GM21737 (cell line): ENCODE data around the gene S100A10.

Experiments used
- ATAC-seq: cut with Tn5 transposase; IDR thresholded peaks from one replicate; pipeline ENCODE4 v1.9.1; 2021; ENCODE audit warnings: mild to moderate bottlenecking, moderate library complexity; ENCODE audit not compliant: unreplicated experiment

The S100A10 gene

GRCh38 chr1:151993734-151994496 is at the start of gene S100A10:
Gene S100A10, minus strand, starts transcription at chr1:151993859. Its CDS starts 7,629 bp downstream, at chr1:151986230.
- ATAC-seq: peak; percentile 55

DNA sequence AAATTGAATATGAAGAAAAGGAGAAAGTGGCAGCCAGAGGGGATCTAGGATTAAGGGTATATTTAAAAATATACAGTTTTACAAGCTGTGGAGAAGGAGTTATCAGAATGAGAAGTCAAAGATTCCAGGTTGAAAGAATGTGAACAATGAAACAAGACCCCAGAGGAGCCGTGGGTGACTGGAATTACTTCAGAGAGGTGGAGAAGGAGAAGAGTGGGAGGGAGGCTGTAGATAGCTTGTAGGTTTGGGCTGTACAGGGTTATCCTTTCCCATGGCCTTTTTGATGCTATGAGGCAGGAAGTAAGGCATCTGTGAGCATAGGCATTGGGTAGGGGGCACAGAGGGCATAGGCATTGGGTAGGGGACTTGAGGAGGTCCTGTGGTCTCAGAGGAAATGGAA is 48.4 kb upstream of the S100A10 start:
- ATAC-seq: no peak

GRCh38 chr1:152039886-152040285 is 46.2 kb upstream of the S100A10 start:
- ATAC-seq: no peak

- no peak for ATAC-seq
Measured at GRCh38 chr1:152039461-152039860, 45.8 kb upstream of the S100A10 start.

- no peak for ATAC-seq
Measured at GRCh38 chr1:152038871-152039270, 45.2 kb upstream of the S100A10 start.

DNA sequence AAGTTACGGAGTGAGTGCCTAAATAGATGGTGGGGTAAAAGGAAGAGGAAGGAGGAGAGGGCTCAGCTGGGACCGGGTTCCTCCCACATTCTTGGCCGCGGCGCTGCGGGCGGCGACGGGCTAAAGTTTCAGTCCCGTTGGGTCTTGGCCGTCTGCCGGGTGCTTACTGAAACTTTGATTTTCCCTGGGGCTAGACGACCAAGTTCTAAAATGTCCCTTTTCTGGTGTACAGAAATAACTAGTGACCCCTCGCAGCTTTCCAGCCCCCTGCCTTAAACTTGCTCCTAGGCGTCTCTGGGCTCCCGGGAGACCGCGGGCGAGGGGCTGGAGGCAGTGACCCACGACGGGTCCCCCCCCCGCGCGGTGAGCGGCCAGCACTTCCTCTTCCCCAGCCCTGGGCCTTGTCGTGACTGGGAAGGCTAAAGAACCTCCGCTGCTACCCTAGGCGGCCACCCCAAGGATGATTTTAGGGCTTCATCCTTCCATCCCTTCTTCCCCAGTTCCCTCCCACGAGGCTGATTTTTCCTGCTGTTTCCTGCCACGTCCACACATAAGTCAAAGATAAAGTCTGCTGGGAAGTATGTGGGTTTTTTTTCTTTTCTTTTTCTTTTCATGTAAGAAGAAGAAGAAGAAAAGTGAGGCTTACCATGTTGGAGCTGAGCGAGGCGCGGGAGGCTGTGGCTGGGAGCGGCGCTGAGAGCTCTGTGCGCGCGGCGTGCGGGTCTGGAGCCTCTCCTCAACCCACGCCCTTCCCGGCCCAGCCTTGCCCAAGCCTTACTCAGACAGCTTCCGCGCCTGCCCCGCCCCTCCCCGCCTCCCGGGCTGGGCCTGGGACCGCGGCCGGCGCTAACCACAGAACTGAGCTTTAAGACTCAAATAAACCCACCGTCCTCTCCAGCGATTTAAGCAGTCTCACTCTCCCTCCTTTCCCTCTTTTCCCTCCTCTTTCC is 42.9 kb upstream of the S100A10 start, which contains the start of gene S100A11:
Gene S100A11 (minus strand): TSS at position 738 of the 950 bp plus-strand sequence. CDS start 89 bp downstream, at position 649.
- ATAC-seq: peak; percentile 43

DNA sequence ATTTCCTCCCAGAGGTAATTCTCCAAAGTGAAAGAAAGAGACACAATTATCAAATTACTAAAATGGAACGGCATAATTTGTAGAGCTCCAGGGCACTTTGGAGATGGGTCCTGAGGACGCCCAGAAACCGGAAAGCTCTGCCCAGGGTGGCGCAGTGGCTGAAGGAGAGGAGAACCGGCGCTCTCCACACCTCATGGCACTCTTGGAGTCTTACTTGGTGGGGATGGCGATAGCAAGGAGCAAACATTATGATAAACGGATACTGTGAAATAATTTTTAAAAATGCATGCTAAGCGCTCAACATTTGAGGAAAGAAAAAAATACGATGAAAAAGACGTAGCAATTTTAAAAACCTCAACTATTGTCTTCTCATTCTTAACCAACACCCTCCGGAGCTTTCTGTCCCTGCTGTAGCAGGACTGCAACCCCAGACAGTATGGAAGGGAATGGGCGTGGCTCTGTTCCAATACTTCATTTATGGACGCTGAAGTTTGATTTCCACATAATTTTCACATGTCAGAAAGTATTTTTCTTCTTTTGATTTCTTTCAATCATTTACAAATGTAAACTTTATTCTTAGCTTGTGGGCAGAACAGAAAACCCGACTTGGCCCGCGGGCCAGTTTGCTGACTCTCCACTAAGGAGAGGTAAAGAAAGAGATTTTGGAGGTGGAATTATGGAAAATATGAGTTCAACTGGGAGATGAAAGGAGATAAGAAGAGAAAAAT is 42.0 kb upstream of the S100A10 start:
- no peak for ATAC-seq

DNA sequence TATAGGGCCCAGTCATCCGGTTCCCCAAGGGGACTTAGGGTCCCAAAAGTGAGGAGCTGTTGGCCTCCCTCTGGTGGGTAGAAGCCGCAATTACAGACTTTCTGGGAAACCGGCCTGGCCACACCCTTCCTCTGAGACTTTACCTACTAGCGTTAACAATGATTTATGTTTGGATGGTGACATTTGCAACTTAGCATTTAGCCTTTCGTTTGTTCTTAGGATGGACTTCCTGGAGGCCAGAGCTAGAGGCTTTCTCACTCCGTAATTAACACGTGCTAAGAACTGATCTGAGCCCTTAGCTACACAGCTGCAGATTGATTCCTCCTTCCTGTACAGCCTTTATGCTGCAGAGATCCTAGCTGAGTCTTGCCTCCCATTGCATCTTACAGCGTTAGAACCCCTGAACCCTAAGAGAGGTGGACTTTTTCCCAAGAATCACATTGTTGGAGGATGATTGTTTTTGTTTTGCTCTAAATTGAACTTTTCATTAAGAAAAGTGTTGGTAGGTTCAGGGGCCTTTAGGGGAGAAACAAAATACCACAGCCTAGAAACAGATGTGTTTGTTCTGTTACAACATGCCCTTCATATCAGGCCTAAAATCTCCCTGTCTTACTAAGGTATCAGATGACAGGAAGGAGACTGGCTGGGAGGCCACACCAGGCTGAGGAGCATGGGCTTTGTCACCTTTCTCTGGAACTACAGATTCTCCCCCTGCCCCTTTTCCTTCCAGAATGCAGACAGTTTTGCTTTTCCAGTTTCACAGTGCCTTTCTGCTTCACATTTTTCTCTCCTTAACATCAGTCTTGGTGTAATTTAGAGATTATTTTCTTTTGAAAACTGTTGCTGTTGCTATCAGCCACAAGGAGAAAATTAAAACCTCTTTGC is 41.2 kb upstream of the S100A10 start:
- no peak for ATAC-seq

DNA sequence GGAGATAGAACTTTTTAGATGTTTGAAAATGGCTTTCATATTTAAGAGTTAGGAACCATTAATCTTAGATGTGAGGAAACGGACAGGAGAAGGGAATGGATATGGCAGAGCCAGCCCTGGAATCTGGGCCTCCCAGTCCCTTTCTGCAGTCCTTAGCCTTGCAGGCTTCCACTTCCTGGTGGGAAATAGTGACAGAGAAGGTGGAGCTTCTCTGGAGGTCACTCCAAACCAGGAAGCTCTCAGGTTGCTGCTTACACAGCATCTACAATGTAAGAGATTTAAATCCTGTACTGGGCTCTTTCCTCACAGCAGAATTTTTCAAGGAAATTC is 40.6 kb upstream of the S100A10 start:
- ATAC-seq: no peak

DNA sequence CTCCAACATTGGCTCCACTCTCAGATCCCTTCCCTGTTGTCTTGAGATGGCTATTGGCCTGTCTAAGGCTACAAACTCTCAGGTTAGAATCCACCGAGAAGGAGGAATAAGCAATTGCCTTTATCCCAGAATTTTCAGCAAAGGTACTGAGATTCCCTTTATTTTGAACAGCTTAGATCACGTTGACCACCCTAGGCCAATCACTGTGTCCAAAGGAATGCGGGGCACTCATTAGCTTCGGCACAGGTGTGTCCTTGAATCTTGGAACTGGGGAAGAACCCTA is 36.2 kb upstream of the S100A10 start:
- ATAC-seq: no peak

DNA sequence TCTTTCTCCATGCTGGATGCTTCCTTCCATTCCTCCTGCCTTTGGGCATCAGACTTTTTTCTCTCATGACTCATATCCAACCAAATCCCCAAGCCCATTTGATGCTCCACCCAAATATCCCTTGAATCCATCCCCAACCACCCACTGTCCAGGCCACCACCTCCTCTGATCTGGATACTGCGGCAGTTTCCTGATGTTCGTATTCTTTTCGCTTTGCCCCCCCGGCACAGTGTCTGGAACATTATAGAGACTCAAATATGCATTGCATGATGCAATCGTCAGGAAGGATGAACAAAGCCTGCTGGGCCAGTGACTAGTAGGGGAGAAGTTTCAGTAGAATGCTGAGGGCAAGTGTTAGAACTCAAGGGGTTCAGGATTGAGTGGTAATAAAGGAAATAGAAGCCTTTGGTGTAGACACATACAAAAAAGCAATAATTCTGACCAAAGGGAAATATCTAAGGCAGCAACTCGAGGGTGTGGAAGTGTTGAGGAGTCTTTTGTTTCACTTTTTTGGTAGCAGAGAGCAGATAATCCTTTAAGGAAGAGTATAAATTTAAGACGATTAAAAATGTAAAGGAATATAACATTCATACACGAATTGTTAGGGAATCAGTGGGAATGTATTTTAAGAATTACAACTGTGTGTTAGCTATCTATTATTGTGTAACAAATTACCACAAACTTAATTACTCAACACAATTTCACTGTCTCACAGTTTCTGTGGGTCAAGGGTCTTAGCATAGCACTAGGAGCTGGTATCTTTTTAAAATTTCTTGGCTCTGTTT is 35.7 kb upstream of the S100A10 start:
- no peak for ATAC-seq

- ATAC-seq: no peak
Measured at GRCh38 chr1:152026895-152027294, 33.2 kb upstream of the S100A10 start.

DNA sequence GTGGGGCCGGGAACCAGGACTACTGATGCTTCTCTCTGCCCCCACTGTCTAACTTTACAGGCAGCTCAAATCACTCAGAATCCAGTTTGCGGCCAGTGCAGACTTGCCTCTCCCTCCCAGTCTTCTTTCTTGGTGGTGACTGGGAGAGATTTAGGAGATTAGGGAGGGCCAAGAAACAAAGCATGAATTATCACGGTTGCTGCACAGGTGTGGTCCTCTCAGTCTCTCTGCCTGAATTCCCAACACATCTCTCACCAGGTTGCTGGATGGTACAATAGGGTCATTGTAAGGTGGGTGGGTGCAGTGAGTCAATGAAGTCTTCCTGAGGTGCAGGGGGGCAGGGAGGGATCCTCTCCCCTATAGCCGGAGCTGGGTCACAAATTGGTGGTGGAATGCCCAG is 30.6 kb upstream of the S100A10 start:
- no peak for ATAC-seq

- no peak for ATAC-seq
Measured at GRCh38 chr1:152023221-152023620, 29.6 kb upstream of the S100A10 start.

GRCh38 chr1:152022474-152022873 is 28.8 kb upstream of the S100A10 start:
- ATAC-seq: no peak

GRCh38 chr1:152021569-152021968 is 27.9 kb upstream of the S100A10 start:
- no peak for ATAC-seq

DNA sequence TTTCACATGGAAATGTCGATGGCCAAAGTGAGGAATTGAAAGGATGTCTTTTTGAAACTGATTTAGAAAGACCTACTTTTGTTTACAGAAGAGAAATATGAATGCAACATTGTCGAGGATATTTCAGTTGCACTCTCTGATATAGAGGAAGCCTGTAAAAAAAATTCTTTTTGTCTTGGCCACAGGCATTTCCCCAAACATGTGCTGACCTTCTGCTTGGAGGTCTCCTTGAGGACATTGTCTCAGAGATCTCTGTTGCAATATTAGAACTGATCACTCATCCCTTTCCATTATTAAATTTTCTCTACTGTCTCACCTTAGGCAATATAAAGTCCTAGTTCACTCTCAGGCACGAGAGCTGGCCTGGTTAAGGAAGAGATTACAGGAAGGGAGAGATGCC is 27.2 kb upstream of the S100A10 start:
- no peak for ATAC-seq

- ATAC-seq: no peak
Measured at GRCh38 chr1:152018537-152018936, 24.9 kb upstream of the S100A10 start.

DNA sequence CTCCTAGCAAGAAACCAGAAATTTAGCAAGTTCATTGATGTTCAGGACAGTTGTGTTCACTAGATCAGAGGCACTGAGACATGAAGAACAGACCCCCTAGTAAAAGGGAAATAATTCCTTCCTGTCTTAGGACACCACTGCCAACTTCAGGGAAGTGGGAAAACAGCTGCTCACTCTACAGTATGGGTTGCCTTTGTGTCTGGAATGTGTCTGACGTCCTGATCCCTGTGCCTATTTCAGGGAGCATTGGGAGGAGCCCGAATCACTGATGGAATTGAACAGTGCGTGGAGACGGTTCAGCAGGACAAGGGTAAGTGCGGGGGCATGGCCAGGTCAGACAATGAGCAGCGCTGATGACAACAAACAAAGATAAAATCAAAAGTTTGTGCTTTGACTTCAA is 22.1 kb upstream of the S100A10 start:
- no peak for ATAC-seq

DNA sequence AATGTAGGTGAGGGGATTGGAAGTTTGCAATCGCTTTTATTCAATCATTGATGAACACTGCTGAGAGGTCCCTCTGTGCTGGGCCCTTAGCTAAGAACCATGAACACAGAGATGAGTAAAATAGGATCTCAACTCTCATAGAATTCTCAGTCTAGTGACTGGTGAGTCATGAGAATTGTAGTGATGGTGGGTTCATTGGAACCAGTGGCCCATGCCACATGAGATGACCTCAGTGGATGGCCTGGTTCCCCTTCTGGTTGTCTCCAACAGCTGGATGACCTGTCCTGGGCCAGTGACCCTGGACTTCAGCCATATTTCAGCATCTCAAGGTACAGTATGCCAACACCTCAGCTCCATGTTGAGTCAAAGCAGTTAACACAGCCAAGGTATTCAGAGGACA is 21.3 kb upstream of the S100A10 start:
- no peak for ATAC-seq
